Measurements from ENCODE around the gene FAM47E.

DNA sequence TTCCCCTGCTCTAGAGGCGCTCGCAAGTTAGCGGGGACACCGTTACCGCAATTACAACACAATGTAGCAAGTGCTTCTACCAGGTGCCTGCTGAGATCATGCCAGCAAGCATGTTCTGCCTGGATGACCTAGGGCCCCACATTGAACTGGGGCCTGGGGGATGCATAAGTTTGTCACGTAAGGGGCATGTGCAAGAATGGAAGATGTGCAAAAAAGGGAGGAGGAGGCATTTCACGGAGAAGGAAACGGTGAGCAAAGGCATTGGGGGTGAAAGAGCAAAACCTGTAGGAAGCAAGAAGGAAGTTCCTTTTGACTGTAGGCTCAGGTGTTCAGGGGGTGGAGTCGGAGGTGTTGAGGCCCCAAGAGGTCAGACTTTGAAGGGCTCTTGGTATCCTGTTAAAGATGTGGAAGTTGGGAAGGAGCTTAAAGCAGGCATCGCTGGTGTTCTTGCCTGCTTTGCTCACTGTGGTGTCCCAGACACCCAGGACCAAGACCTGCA, 37.3 kb upstream of the FAM47E start:
- TF ChIP-seq, protein P1, sequence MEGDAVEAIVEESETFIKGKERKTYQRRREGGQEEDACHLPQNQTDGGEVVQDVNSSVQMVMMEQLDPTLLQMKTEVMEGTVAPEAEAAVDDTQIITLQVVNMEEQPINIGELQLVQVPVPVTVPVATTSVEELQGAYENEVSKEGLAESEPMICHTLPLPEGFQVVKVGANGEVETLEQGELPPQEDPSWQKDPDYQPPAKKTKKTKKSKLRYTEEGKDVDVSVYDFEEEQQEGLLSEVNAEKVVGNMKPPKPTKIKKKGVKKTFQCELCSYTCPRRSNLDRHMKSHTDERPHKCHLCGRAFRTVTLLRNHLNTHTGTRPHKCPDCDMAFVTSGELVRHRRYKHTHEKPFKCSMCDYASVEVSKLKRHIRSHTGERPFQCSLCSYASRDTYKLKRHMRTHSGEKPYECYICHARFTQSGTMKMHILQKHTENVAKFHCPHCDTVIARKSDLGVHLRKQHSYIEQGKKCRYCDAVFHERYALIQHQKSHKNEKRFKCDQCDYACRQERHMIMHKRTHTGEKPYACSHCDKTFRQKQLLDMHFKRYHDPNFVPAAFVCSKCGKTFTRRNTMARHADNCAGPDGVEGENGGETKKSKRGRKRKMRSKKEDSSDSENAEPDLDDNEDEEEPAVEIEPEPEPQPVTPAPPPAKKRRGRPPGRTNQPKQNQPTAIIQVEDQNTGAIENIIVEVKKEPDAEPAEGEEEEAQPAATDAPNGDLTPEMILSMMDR (IDR thresholded peaks at IDR 0.05): no peak
- TF ChIP-seq POLR2A (IDR thresholded peaks at IDR 0.05): no peak

Data from heart left ventricle (tissue), 13 donors.